ENCODE data around the gene PALS2.

PALS2 gene

DNA sequence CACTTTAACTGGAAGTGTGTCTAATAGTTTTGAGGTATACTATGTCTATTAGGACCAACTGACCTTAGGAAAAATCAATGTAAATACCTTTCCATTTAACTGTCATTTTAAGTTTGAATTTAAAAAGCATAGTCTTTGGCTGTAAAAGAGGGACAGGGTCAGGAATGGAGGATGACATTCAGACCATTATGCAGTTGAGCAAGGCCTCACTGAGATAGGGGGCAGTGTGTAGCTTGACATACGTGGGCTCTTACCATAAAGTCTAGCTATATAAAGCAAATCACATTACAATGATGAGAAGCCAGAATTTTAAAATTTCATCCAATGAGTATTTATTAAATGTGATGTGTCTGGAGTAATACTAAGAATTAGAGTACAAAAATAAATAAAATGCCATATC, 17.9 kb downstream of the PALS2 start:
- DNase-seq (ENCODE audit: low read depth): no peak

DNA sequence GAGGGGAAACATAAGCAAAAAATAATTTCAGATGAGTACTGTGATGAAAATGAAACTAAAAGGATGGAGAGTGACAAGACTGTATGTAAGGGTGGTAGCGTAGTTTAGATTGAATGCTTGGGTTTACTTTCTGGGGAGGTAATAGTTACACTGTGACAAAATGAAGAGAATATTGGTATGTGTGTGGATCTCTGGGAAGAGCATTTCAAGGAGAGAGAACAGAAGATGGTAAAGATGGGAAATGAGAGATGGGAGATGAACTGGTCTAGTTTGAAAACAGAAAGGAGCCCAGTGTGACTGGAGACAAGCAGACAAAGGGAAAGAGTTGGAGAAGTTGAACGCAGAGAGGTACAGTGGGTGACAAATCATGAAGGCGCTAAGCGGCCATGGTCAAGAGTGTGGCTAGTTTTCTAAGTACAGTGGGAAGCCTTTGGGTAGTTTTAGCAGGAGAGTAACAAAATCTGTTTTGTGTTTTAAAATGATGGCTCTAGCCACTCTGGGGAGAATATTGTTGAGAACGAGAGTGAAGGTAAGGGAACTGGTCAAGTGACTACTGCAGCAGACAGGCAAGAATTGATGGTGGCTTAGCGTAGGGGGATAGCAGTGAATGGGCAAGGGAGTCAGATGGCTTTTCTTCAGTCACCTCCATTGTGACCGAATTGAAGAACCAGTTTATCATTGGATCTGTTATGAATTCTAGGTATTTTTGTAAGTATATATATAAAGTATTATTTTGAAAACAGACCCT, 22.6 kb downstream of the PALS2 start:
- DNase-seq (ENCODE audit: low read depth): no peak

DNA sequence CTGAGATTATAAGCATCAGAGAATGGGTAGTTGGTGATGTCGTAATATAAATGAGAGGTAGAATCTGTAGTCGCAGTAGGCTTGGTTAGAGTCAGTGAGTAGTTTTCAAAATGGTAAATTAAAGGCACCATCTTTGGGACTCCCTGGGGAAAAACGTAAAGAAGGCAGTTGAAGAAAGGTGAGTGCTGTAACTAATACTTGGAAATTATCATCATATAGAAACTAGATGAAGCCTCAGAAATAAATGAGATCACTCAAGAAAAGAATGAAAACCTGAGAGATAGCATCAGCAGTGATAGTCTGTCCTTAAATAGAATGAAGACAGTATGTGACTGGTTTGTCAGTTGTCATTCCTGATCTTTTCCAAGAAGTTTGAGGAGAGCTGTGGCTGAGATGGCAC, 23.8 kb downstream of the PALS2 start:
- DNase-seq (ENCODE audit: low read depth): no peak

DNA sequence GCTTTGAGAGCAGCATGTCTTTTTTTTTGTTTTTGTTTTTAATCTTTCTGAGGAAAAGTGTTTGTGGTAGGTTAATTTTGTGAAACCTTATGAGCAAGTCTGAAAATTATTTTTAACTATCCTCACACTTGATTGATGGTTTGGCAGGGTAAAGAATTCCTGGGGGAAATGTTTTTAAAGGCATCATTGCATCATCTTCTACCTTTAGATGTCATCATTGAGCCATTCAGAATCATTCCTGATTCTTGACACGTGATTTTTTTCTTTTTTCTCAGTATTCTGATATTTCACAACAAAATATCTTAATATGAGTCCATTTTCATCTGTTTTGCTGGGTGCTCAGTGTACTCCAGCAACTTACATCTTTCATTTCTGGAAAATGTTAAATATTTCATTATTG, 28.3 kb downstream of the PALS2 start:
- peak; percentile 17 for DNase-seq (ENCODE audit: low read depth)

DNA sequence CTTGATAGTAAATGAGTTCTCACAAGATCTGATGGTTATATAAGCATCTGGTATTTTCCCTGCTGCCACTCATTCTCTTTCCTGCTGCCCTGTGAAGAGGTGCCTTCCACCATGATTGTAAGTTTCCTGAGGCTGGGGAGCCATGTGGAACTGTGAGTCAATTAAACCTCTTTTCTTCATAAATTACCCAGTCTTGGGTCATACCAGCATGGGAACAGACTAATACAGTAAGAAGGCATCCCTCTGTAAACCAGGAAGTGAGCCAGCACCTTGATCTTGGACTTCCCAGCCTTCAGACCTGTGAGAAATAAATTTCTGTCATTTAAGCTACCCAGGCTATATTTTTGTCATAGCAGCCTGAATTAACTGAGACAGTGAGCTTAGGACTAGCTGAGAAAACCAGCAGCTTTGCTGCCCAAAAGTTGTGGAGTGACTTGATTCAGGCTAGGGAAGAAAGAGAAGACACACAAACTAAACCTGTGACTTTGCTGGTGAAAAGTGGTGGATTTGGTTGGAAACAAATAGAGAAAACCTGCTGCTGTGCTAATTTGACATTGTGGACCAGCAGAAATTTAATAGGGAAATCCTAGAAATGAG, 29.7 kb downstream of the PALS2 start:
- no peak for DNase-seq (ENCODE audit: low read depth)

DNA sequence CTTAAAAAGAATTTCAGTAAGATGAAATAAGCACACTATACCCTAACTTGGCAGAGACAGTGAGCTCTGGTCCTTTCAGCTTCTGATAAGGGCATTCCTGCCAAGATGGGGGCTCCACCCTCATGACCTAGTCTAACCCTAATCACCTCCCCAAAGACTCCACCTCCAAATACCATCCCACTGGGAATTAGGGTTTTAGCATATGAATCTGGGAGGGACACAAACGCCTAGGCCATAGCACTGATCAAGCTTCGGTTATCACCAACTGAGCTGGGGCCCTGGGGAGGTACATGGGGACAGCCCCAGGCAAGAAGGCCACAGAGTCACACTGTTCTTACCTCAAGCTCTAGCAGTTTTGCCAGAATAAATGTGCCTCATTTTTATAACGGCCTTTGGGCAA, 31.4 kb downstream of the PALS2 start:
- no peak for DNase-seq (ENCODE audit: low read depth)

DNA sequence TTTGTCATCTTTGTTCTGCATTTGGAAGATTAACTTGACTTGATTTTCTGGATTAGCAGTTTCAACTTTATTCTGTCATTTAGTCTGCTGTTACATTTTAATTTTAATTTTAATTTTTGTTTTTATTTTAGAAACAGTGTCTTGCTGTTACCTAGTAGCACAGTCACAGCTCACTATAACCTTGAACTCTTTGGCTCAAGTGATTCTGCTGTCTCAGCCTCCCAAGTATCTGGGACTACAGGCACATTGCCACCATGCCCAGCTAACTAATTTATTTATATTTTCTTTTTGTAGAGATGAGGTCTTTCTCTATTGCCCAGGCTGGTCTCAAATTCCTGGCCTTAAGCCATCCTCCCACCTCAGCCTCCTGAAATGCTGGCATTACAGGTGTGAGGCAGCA, 35.3 kb downstream of the PALS2 start:
- no peak for DNase-seq (ENCODE audit: low read depth)

DNA sequence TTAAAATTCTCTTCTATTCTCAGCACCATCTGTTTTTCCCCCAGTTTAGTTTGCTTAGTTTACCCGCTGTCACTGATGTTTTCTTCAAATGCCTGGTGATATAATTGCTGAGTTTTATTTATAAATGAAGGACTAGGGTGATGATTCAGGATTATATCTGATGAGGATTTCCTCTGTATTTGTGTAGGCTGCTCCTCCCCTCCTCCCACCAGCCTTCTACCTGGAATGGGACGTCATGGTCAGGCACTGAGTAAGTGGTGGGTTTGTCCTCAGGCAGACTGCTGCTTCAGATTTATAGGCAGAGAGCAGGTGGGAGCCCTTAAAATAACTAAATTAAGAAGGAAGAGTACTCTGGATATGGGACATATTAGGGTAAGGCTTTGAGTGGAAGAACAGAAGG, 35.8 kb downstream of the PALS2 start:
- peak; percentile 12 for DNase-seq (ENCODE audit: low read depth)

DNA sequence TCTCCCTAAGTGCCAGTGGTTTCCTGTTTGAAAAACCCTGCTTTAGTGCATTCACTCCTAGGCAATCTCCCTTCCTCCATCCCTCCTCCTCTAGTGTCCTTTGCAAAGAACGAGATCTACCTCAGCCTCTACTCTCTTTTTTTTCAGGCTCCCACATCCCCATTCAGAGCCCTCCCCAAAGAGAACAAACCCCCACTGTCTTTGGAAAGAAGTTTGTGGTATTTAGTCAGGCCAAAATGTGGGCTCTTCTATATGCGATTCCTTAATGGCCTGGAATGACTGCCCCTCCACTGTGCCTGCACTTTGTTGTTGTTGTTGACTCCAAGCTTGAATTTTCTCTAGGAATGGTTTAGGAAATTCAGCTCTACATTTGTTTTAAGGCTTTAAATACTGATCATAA, 36.3 kb downstream of the PALS2 start:
- no peak for DNase-seq (ENCODE audit: low read depth)

DNA sequence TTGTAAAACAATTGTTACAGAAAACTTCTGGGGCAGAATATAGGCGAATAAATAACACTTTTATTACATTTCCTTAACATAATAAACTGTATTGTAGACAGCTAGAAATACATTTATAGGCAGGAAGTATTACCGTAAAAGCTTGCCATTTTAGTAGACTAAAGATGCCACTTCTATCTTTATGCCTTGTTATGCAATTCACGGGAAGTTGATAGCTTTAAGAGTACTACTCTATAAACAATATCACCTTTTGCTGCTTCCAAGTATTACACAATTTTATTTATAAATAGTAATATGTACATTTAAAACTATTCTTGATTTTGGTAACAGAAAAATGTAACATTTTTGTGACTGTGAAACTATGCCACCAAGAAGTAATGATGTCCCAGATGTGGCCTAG, 37.9 kb downstream of the PALS2 start:
- no peak for DNase-seq (ENCODE audit: low read depth)

DNA sequence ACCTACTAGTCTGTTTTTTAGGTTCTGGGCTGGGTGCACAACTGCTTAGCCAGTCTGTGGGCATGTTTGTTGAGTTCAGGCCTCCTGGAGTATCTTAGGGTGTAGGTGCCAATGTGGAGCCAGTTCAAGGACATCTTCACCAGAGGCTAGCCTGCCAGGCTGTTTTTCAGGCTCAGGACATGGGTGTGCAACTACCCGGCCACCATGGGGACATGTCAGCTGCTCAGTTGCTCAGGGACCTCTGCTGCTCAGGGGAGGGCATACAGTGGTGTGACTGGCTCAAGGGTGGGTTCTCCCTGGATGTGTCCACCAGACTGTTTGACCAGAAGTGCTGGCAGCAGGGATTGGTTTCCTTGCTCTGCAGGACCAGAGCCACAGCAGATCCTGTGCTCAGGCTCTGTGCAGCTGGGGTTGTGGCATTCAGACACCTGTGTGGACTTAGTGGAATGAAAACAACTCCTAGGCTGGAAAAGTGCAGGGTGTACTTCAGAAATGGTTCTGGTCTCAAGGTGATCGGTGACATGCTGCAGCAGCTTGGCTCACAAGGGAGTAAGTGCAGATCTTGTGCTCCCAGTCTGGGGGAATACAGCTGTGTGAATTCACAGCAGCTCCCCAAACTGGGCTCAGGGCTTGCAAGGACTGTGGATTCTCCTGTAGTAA, 44.8 kb downstream of the PALS2 start:
- DNase-seq (ENCODE audit: low read depth): no peak

DNA sequence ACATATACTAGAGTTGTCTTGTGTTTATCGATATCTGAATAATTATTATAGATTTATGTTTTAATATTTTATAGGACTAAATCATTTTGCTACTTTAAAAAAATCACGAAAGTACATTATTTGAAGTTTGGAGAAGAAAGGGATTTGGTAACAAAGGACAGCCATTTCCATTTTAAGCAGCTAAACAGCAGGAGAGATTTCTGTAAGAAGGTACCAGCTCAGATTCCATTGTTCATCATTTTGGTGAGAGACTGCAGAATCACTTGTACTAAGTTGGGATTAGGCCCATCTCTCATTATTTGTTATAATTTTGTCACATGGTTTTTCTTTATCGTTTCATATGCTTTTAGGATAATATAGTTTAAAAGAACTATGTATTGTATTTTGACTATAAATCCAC, 46.7 kb downstream of the PALS2 start:
- no peak for DNase-seq (ENCODE audit: low read depth)

DNA sequence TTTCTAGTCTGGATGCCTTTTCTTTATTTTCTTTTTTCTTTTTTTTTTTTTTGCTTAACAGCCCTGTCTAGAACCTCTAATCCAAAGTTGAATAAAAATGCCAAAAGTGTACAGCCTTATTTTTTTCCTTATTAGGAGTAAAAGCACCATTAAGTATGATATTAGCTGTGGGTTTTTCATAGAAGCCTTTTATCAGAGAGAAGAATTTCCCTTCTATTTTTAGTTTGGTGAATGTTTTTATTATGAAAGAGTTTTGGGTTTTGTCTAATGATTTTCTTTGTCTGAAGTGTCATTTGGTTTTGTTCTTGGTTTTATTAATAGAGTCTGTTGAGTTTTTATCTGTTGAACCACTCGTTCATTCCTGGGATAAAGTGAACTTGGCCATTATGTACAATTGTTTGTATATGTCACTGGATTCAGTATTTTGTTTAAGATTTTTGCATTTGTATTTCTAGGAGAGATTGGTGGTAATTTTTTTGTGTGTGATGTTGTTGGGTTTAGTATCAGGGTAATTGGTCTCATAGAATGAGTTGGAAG, 49.5 kb downstream of the PALS2 start:
- no peak for DNase-seq (ENCODE audit: low read depth)
